Astrocyte (in vitro differentiated cells and primary cell): ENCODE data around the gene PEX14.

Experiments
- EZH2 ChIP-seq: IDR thresholded peaks from 2 replicates; pipeline ENCODE4 v1.6.1; 2012; ENCODE audit warnings: mild to moderate bottlenecking, low read length, inconsistent platforms; ENCODE audit not compliant: insufficient read depth
- TF ChIP-seq, protein P1 (sequence below): IDR thresholded peaks from 2 replicates; pipeline ENCODE4 v1.5.1; 2011; ENCODE audit warnings: low read depth, mild to moderate bottlenecking, inconsistent platforms, low read length, moderate library complexity; ENCODE audit not compliant: insufficient read depth

DNA sequence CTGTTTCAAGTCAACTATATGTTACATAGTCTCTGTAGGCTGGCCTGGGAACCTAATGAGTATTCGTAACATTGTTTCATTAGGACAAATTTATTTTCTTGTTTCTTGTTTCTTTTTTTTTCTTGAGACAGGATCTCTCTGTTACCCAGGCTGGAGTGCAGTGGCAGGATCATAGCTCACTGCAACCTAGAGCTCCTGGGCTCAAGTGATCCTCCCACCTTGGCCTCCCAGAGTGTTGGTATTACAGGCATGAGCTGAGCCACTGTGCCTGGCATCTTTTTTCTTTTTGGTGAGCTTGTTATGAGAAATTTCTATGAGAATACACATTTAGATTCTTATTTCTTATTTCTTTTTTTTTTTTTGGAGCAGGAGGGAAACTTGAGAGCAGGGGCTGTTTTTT lies 37.7 kb upstream of the PEX14 start:
- no peak for TF ChIP-seq EZH2
- TF ChIP-seq, protein P1, sequence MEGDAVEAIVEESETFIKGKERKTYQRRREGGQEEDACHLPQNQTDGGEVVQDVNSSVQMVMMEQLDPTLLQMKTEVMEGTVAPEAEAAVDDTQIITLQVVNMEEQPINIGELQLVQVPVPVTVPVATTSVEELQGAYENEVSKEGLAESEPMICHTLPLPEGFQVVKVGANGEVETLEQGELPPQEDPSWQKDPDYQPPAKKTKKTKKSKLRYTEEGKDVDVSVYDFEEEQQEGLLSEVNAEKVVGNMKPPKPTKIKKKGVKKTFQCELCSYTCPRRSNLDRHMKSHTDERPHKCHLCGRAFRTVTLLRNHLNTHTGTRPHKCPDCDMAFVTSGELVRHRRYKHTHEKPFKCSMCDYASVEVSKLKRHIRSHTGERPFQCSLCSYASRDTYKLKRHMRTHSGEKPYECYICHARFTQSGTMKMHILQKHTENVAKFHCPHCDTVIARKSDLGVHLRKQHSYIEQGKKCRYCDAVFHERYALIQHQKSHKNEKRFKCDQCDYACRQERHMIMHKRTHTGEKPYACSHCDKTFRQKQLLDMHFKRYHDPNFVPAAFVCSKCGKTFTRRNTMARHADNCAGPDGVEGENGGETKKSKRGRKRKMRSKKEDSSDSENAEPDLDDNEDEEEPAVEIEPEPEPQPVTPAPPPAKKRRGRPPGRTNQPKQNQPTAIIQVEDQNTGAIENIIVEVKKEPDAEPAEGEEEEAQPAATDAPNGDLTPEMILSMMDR, result no peak
